ENCODE measurements around the gene CHSY1.

The CHSY1 gene

DNA sequence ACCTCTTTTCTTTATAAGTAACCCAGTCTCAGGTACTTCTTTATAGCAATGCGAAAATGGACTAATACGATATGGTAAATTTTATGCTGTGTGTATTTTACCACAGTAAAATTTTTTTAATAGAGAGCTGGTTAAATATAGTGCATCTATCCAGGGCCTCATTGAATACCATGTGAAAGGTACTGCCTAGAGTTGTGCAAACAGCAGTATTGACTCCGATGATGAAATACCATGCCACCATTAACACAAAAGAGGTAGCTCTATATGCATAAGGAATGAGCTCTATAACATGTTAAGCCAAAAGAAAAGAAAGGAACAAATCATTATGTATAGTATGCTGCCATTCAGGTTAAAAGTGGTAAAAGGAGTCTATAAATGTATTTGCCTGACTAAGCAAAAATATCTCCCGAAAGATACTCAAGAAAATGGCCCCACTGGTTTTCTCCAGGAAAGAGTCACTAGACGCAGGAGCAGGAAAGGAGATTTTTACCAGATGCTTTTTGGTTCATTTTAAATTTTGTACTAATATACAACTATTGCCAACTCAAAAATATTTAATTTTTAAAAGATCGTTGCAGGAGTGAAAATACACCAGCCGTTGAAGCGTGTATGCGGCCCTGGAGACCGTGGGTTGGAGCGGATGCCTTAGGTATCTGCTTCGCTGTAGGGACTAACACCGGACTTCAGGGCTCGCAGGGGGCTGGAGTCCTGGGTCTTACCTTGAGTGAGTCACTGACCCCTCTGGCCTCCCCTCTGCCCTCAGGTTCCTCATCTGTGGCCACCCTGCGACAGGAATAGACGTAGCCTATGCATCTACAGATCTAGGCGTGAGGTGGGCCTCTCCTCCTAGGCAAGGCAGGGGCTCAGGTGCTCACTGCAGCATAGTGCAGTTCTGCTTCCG, 120.1 kb downstream of the CHSY1 start:
- DNase-seq = no peak

DNA sequence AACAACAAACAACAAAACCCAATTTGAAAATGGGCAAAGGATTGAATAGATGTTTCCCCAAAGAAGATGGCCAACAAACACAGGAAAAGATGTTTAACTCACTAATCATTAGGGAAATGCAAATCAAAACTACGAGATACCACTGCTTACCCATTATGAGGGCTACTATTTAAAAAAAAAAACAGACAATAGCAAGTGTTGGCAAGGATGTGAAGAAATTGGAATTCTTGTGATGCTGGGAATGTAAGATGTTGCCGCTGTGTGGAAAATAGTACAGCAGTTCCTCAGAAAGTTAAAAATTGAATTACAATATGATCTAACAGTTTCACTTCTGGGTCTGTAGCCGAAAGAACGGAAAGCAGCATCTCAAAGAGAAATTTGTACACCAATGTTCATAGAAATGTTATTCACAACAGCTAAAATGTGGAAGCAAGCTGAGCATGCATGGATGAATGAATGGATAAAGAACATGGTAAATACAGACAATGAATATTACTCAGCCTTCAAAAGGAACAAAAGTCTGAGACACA, 121.9 kb downstream of the CHSY1 start:
- DNase-seq = no peak

DNA sequence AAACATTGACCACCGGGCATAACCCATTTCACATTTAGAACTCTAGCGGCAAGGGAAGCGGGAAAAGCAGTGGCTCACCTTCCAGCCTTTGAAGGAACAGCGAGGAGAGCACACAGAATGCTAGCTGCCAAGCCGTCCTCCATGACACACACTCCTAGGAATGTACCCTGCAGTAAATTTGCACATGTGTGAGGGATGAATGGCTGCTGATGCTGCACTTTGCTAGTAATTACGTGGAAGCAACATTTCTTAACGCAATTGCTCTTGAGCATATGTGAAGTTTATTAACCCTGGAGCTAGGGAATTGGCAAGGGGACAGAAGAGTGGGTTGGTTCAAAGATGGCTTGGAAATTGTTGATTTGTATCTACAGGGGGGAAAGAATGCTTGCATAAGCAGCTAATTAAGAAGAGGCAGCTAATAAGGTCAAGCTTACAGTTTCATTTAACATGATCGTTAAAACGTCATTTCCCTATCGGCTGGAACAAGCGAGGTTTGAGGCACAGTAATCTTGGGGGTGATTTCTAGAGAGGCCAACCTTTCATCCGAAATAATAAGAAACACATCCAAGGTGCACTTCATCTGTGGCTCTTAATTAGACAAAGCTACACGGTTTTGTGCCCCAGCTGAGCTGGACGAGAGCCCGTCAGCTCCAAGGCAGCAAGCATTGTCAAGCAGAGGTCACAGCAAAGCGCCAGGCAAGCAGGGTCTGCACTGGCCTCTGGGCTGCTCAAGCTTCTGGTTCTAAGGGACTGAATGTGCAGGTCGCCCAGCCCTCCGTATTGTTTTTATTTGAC, 123.4 kb downstream of the CHSY1 start:
- no peak for DNase-seq

DNA sequence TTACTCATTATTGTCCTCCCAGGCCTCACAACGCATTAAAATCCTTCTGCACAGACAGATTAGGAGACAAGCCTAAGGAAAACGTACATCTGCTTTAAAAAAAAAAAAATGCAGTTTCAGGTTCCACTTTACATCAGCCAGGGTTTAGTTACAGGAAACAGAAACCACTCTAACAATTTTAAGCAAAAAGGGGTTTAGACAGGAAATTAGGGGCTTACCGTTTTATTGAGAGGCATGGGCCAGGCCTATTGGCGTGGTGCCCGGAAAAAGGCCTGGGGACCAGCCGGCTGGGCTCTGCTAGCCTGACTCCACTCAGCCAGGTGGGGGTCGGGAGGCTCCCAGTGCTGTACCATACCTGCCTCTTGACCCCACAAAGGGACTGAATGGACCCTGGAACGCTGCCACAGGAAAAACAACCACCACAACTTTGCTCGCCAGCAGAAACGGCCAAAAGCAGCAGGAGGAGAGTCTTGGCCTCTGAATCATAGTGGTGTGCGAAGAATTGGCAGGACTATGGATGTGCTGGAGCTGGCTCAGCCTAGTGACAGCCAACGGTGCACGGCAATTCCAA, 124.3 kb downstream of the CHSY1 start:
- DNase-seq = peak; percentile 96 to 97

DNA sequence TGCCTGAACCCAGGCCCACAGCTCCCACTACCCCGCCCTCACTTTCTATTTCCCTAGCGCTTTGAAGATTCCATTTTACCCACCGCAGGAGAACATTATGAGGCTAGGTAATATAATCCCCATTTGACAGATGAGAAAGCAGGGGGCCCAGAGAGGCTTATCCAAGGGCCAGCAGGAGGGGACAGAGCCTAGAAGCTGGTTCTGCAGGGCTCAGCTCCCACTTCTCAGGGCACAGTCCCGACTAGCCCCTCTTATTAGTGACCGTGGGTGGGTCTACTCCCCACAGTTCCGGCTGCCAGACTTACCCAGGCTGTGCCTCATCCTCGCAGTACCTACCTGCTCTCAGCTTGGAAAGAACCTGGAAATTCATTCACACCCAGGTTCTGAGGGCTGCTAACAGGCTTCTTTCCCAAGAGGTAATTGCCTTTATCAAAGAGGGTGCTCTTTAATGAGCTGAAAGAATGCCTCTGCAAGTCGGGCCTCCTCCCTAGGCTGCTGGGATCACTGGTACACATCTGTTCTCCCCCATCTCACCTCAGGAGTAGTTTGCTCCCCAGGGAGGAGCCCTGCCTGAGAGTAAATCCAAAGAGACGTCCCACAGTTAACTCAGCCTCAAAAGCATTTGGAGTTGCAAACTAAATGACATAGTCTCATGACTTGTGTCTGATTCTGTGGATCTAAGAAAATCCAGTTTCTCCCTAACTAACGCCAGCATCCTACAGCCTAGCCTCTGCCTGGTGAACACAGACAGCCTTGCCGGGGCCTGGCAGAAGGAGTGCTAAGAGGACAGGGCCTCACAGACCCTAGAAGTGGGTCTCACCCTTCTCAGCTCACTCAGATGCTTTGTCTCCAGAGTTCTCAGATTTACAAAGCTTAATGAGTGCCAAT, 125.0 kb downstream of the CHSY1 start:
- DNase-seq = peak; percentile 61 to 87

DNA sequence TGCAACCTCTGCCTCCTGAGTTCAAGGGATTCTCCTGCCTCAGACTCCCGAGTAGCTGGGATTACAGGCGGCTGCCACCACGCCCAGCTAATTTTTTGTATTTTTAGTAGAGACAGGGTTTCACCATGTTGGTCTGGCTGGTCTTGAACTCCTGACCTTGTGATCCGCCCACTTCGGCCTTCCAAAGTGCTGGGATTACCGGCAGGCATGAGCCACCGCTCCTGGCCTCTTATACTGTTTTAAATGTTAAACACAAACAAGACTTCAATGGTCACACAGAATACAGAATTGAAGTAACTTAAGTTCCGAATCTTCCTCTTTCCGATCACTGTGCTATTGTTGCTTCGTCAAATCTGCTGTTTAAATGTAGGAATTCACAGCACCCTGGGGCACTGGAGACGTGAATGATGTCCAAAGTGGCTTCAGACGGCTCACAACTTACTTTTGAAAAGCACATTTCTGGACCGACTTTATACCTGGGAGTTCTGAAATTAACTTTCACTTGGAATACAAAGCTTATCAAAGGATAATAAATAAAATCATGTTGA, 125.9 kb downstream of the CHSY1 start:
- DNase-seq = peak in 1 of 2 experiments; percentile 23
